ENCODE results near the gene STX3. TPM values are rescaled to one million over a fixed set of nuclear protein-coding genes. Genes with fewer than 3 reads are reported as not detected.
A peak's percentile ranks its signal among the peaks of the same experiment; 100 is the strongest.

The STX3 gene
- total RNA-seq, 2 donors from 2014 or later = 10.3 to 18.1 TPM

GRCh38 chr11:59728913-59729312 lies 26.3 kb upstream of the STX3 start:
- H3K9me3 ChIP-seq = no peaks in the 10 kb centered on the region
- H3K36me3 ChIP-seq = no peaks in the 10 kb centered on the region
- TF ChIP-seq, protein P1, sequence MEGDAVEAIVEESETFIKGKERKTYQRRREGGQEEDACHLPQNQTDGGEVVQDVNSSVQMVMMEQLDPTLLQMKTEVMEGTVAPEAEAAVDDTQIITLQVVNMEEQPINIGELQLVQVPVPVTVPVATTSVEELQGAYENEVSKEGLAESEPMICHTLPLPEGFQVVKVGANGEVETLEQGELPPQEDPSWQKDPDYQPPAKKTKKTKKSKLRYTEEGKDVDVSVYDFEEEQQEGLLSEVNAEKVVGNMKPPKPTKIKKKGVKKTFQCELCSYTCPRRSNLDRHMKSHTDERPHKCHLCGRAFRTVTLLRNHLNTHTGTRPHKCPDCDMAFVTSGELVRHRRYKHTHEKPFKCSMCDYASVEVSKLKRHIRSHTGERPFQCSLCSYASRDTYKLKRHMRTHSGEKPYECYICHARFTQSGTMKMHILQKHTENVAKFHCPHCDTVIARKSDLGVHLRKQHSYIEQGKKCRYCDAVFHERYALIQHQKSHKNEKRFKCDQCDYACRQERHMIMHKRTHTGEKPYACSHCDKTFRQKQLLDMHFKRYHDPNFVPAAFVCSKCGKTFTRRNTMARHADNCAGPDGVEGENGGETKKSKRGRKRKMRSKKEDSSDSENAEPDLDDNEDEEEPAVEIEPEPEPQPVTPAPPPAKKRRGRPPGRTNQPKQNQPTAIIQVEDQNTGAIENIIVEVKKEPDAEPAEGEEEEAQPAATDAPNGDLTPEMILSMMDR (IDR thresholded peaks at IDR 0.05) = no peak
- H3K4me3 ChIP-seq = no peak overlapping the region
- H3K4me1 ChIP-seq = no peaks in the 10 kb centered on the region
- no peak for DNase-seq (ENCODE audit: low spot score)
- H3K27me3 ChIP-seq = no peaks in the 10 kb centered on the region
- no peak overlapping the region for H3K27ac ChIP-seq

DNA sequence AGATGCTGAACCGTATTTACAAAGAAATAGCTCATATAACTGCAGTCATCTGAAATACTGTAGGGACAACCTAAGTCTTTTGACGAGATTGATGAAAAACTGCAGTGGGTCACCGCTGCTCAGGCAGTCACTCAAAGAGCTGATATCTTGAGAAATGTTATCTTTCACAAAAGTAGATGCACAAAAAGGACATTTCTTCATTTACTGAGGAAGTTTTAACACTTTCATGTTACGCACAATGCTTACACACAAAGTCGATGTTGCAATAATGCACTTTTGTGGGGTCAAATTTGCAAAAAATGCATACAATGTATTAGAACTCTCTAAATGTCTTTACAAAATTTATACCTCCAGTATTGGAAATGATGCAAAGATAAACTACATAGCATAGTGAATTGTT lies 25.3 kb upstream of the STX3 start:
- TF ChIP-seq, protein P1 (IDR thresholded peaks at IDR 0.05) = no peak
- H3K27ac ChIP-seq = no peak overlapping the region
- DNase-seq (ENCODE audit: low spot score) = no peak

GRCh38 chr11:59730896-59731565 lies 24.1 kb upstream of the STX3 start:
- H3K4me1 ChIP-seq = no peaks in the 10 kb centered on the region
- no peak for DNase-seq (ENCODE audit: low spot score)
- no peak overlapping the region for H3K4me3 ChIP-seq
- H3K9me3 ChIP-seq = no peaks in the 10 kb centered on the region
- TF ChIP-seq, protein P1 (IDR thresholded peaks at IDR 0.05) = no peak
- H3K27me3 ChIP-seq = no peaks in the 10 kb centered on the region
- H3K36me3 ChIP-seq = no peaks in the 10 kb centered on the region
- no peak overlapping the region for H3K27ac ChIP-seq

More for the DNA sequence above, 25.3 kb upstream of the STX3 start:
- Histone ChIP-seq H3K9me3 (no peaks in the 10 kb centered on the region), H3K4me3 (no peak overlapping the region), H3K27me3 (no peaks in the 10 kb centered on the region), H3K36me3 (no peaks in the 10 kb centered on the region), H3K4me1 (no peaks in the 10 kb centered on the region)

DNA sequence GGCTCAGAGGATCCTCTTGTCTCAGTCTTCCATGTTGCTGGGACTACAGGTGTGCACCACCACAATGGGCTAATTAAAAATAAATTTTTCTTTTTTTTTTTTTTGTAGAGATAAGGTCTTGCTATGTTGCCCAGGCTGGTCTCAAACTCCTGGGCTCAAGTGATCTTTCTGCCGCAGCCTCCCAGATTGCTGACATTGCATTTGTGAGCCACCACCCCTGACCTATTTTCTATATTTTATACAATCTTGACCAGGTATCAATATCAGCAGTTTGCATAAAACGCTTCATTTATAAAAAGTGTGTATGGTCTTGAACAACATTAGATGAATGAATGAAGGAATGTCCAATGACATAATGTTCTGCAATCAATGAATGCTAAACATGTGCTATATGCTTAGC lies 9.1 kb upstream of the STX3 start:
- no peaks in the 10 kb centered on the region for H3K27me3 ChIP-seq
- no peak overlapping the region for H3K27ac ChIP-seq
- H3K4me1 ChIP-seq = no peaks in the 10 kb centered on the region
- no peaks in the 10 kb centered on the region for H3K36me3 ChIP-seq
- DNase-seq (ENCODE audit: low spot score) = no peak
- H3K4me3 ChIP-seq = no peak overlapping the region
- no peaks in the 10 kb centered on the region for H3K9me3 ChIP-seq
- TF ChIP-seq, protein P1 (IDR thresholded peaks at IDR 0.05) = no peak

DNA sequence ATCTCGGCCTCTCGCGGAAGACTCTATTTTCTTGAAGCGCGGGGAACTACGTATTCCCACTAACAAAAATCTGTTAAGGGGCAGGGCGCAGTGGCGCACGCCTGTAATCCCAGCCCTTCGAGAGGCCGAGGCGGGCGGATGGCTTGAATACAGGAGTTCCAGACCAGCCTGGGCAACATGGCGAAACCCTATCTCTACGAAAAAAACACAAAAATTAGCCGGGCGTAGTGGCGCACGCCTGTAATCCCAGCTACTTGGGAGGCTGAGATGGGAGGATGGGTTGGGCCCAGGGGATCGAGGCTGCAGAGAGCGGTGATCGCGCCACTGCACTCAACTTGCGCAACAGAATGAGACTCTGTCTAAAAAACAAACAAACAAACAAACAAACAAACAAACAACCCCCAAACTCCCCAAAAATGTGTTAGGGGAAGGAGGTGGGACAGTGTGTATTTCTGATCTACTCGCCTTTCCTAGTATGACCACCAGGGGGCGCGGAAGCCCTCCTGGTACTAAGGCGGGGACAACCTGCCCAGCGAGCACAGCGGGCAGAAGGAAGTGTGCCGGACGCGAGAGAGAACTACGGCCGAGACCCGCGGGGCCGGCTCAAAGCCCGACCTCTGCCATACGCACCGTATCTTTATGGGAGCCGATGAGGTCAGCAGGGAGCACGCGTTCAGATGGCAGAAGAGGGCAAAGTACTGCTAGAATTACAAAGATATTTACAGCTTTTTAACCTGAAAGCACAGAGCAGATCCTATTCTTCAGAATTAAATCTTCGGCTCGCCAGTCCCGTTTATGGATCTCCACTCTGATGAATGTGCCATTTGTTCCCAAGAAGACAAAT lies 1.3 kb upstream of the STX3 start:
- peak; percentile 92 for DNase-seq (ENCODE audit: low spot score)

More for the DNA sequence above, 1.3 kb upstream of the STX3 start:
- Histone ChIP-seq H3K4me3 (peak overlapping the region; percentile 90 to 95), H3K27me3 (no peaks in the 10 kb centered on the region), H3K4me1 (peaks cover 0 to 18% of the 10 kb centered on the region in 2 donors), H3K36me3 (no peaks in the 10 kb centered on the region), H3K27ac (peak overlapping the region; percentile 98 to 99), H3K9me3 (no peaks in the 10 kb centered on the region)
- TF ChIP-seq, protein P1 (IDR thresholded peaks at IDR 0.05) = peak; percentile 94 to 97

All from right atrium auricular region (tissue), 2 donors.